Measurements from ENCODE around the gene RUFY3. TPM values are rescaled to one million over a fixed set of nuclear protein-coding genes. Genes with fewer than 3 reads are reported as not detected.
"Not testable (repeated sequence)": the region's sequence is repeated elsewhere in the genome, so short reads cannot be mapped to it uniquely, and the experiment has no call there.

The RUFY3 gene
- total and polyA plus RNA-seq, 4 donors: 9.2 to 35.2 (median 15.0) TPM

GRCh38 chr4:70681704-70682103, 40.1 kb upstream of the RUFY3 start:
- H3K27me3 ChIP-seq (ENCODE audit: control insufficient read depth in 4 of 4, insufficient read depth in 4 of 4, low read length in 3 of 4): no peaks in the 10 kb centered on the region
- no peaks in the 10 kb centered on the region for H3K4me1 ChIP-seq (ENCODE audit: control insufficient read depth in 4 of 4, insufficient read depth in 4 of 4, low read length in 3 of 4)
- no peak overlapping the region for H3K4me3 ChIP-seq (ENCODE audit: low read depth in 1 of 3, low read length in 3 of 3)
- H3K36me3 ChIP-seq (ENCODE audit: control insufficient read depth in 4 of 4, insufficient read depth in 3 of 4, low read depth in 1 of 4, low read length in 3 of 4): no peaks in the 10 kb centered on the region
- H3K27ac ChIP-seq (ENCODE audit: low read depth in 1 of 2, low read length in 2 of 2): no peak overlapping the region
- TF ChIP-seq HNF4G (IDR thresholded peaks at IDR 0.05): no peak
- TF ChIP-seq SP1 (IDR thresholded peaks at IDR 0.05): no peak
- TF ChIP-seq, protein P1, sequence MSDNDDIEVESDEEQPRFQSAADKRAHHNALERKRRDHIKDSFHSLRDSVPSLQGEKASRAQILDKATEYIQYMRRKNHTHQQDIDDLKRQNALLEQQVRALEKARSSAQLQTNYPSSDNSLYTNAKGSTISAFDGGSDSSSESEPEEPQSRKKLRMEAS (IDR thresholded peaks at IDR 0.05): no peak
- TF ChIP-seq GABPA (IDR thresholded peaks at IDR 0.05 in 1 of 2, conservative IDR thresholded peaks at IDR 0.05 in 1 of 2): no peak
- no peak for TF ChIP-seq HNF4A (conservative IDR thresholded peaks at IDR 0.05)
- no peak for TF ChIP-seq FOXA2 (IDR thresholded peaks at IDR 0.05)
- no peak for TF ChIP-seq FOXA1 (IDR thresholded peaks at IDR 0.05)
- TF ChIP-seq ATF3 (IDR thresholded peaks at IDR 0.05): no peak
- TF ChIP-seq TAF1 (conservative IDR thresholded peaks at IDR 0.05): no peak
- no peak for TF ChIP-seq REST (IDR thresholded peaks at IDR 0.05)
- TF ChIP-seq, protein P2, sequence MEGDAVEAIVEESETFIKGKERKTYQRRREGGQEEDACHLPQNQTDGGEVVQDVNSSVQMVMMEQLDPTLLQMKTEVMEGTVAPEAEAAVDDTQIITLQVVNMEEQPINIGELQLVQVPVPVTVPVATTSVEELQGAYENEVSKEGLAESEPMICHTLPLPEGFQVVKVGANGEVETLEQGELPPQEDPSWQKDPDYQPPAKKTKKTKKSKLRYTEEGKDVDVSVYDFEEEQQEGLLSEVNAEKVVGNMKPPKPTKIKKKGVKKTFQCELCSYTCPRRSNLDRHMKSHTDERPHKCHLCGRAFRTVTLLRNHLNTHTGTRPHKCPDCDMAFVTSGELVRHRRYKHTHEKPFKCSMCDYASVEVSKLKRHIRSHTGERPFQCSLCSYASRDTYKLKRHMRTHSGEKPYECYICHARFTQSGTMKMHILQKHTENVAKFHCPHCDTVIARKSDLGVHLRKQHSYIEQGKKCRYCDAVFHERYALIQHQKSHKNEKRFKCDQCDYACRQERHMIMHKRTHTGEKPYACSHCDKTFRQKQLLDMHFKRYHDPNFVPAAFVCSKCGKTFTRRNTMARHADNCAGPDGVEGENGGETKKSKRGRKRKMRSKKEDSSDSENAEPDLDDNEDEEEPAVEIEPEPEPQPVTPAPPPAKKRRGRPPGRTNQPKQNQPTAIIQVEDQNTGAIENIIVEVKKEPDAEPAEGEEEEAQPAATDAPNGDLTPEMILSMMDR (IDR thresholded peaks at IDR 0.05; ENCODE audit: low read depth, low read length, missing input control): no peak
- TF ChIP-seq EGR1 (IDR thresholded peaks at IDR 0.05; ENCODE audit: low read depth in 2 of 2): no peak
- no peak for TF ChIP-seq RXRA (IDR thresholded peaks at IDR 0.05)
- TF ChIP-seq RAD21 (IDR thresholded peaks at IDR 0.05): no peak
- TF ChIP-seq YY1 (IDR thresholded peaks at IDR 0.05): no peak
- no peak for TF ChIP-seq NR2F2 (IDR thresholded peaks at IDR 0.05)
- no peak for TF ChIP-seq JUND (IDR thresholded peaks at IDR 0.05)
- no peak for TF ChIP-seq ZBTB33 (IDR thresholded peaks at IDR 0.05)
- DNase-seq (ENCODE audit: low spot score): no peak
- H3K9me3 ChIP-seq (ENCODE audit: control insufficient read depth in 4 of 4, low read length in 3 of 4): no peaks in the 10 kb centered on the region
- peak overlapping the region in 1 of 2 donors; percentile 22 for H3K9ac ChIP-seq (ENCODE audit: low read depth in 1 of 2, low read length in 2 of 2)

DNA sequence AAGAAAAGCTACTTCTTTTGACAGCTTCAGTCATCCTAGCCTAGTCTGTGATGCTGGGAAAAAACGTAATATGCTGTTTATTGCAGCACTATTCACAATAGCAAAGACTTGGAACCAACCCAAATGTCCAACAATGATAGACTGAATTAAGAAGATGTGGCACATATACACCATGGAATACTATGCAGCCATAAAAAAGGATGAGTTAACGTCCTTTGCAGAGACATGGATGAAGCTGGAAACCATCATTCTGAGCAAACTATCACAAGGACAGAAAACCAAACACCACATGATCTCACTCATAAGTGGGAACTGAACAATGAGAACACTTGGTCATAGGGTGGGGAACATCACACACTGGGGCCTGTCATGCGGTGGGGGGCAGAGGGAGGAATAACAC, 39.6 kb upstream of the RUFY3 start:
- not testable (repeated sequence) for H3K27me3 ChIP-seq (ENCODE audit: control insufficient read depth in 4 of 4, insufficient read depth in 4 of 4, low read length in 3 of 4); H3K4me3 ChIP-seq (ENCODE audit: low read depth in 1 of 3, low read length in 3 of 3); DNase-seq (ENCODE audit: low spot score); H3K9me3 ChIP-seq (ENCODE audit: control insufficient read depth in 4 of 4, low read length in 3 of 4); H3K36me3 ChIP-seq (ENCODE audit: control insufficient read depth in 4 of 4, insufficient read depth in 3 of 4, low read depth in 1 of 4, low read length in 3 of 4); H3K9ac ChIP-seq (ENCODE audit: low read depth in 1 of 2, low read length in 2 of 2); H3K27ac ChIP-seq (ENCODE audit: low read depth in 1 of 2, low read length in 2 of 2); H3K4me1 ChIP-seq (ENCODE audit: control insufficient read depth in 4 of 4, insufficient read depth in 4 of 4, low read length in 3 of 4)
- WGBS: 89% methylated on average over 3 of the region's 3 CpGs
